Tibial artery (tissue), 4 donors: ENCODE data around the gene RNASE13.
A peak's percentile ranks its signal among the peaks of the same experiment; 100 is the strongest.

Experiments used
- DNase-seq, 2 donors: peaks; one replicate each; pipeline ENCODE4 v3.0.0-alpha.2; 2019
- H3K27ac ChIP-seq, 2 donors: fragments of 200-600 bp; sonication (generic) in 1 of 2; 1 replicate in 1 of 2; 2 replicates in 1 of 2; pipeline ENCODE4 v1.5.1; 2018 to 2019; ENCODE audit warnings: mild to moderate bottlenecking in 1 of 2
- H3K27me3 ChIP-seq, 2 donors: fragments of 200-600 bp; sonication (generic) in 1 of 2; one replicate each; pipeline versions ENCODE4 v1.5.1 to v1.6.0; 2016 to 2019
- H3K36me3 ChIP-seq, 3 donors: fragments of 200-600 bp; sonication (generic) in 2 of 3; one replicate each; pipeline ENCODE4 v1.5.1; 2016 to 2019; ENCODE audit warnings: mild to moderate bottlenecking in 2 of 3
- H3K4me1 ChIP-seq, 4 donors: fragments of 200-600 bp; sonication (generic) in 2 of 4; 1 replicate in 3 of 4; 2 replicates in 1 of 4; pipeline ENCODE4 v1.5.1; 2016 to 2019
- H3K4me3 ChIP-seq, 2 donors: fragments of 200-600 bp; sonication (generic) in 1 of 2; 1 replicate in 1 of 2; 2 replicates in 1 of 2; pipeline ENCODE4 v1.5.1; 2018 to 2019; ENCODE audit warnings: mild to moderate bottlenecking in 2 of 2
- H3K9me3 ChIP-seq, 3 donors: fragments of 200-600 bp; sonication (generic) in 1 of 3; one replicate each; pipeline ENCODE4 v1.5.1; 2016 to 2019
- CTCF ChIP-seq, 2 experiments: fragments of 200-600 bp in 1 of 2; fragments of 450-650 bp in 1 of 2; IDR thresholded peaks; one replicate each; pipeline ENCODE4 v1.5.1; 2017 to 2019; ENCODE audit warnings: antibody characterized with exemption in 2 of 2, mild to moderate bottlenecking in 1 of 2, moderate library complexity in 1 of 2
- intact Hi-C: fragments of 100-400 bp; cut with DNase I; formaldehyde crosslinking; loops from one replicate; pipeline ENCODE4 v1.15.0; 2023; ENCODE audit warnings: low total_unique reads

Gene RNASE13

DNA sequence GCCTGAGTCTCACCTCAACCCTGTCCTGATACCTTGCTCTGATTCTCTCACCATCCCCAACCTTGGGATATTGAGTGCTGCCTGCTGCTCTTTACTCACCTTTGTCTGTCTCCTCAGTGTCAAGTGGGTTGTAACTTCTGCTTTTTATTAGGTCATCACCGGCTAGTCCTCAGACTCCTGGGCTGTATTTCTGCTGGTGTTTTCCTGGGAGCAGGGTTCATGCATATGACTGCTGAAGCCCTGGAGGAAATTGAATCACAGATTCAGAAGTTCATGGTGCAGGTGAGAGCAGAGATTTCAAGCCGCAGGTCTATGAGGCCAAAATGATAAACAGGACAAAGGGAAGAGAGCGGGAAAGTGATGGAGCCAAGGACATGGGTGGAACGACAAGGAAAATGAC, 35.0 kb downstream of the RNASE13 start:
- Histone ChIP-seq H3K4me3 (no peak overlapping the region), H3K9me3 (no peaks in the 10 kb centered on the region), H3K36me3 (peaks cover 28 to 32% (median 30%) of the 10 kb centered on the region in 3 donors), H3K4me1 (peaks cover 0 to 7% (median 3%) of the 10 kb centered on the region in 4 donors), H3K27ac (no peak overlapping the region), H3K27me3 (no peaks in the 10 kb centered on the region)
- TF ChIP-seq CTCF (IDR thresholded peaks at IDR 0.05): no peak
- no peak for DNase-seq
- intact Hi-C loops: no loop called here

DNA sequence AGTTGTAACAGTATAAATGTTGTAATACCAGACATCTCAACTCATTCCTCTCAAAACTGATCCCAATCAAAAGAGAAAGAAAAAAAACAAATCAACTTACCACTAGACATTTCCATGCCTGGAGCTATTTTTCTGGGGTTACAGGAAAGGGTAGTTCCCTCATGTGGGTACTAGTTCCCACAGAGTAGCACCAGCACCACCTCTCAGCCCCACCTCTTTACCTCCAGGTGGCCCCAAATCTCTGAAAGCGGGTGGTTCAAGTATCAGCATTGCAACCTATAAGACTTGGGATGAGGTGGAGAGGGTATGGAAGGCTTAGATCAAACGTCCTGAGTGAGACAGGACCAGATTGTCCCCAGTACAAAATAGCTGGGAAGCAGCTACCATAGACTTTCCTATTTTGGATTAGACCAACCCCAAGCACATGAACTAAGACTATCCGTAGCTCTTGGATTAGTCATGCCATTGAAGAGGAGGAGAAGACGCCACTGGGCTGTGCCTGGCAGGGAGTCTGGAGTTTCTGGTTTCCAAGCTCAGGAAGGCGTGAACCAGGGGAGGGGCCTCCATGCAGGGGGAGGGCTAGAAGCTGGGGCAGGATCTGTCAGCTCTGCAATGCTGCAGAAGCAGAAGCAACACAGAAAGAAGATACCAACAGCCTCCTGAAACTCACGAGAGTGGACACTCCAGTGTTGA, 35.8 kb downstream of the RNASE13 start, which contains the start of gene SLC39A2:
SLC39A2 (plus strand) TSS at position 620 of the 693 bp plus-strand sequence. CDS start 154 bp downstream, outside the sequence.
- H3K4me1 ChIP-seq: peaks cover 0 to 7% (median 3%) of the 10 kb centered on the region in 4 donors
- H3K27me3 ChIP-seq: no peaks in the 10 kb centered on the region
- intact Hi-C loops: no loop called here
- DNase-seq: peak; percentile 68 to 79
- H3K9me3 ChIP-seq: no peaks in the 10 kb centered on the region
- peak within 1 kb of the TSS; percentile 14 to 52 for H3K27ac ChIP-seq
- no peak for TF ChIP-seq CTCF (IDR thresholded peaks at IDR 0.05)
- H3K4me3 ChIP-seq: no peak within 1 kb of the TSS
- peaks cover 36 to 40% (median 38%) of the 10 kb centered on the region in 3 donors for H3K36me3 ChIP-seq

- DNase-seq: no peak
- H3K9me3 ChIP-seq: no peaks in the 10 kb centered on the region
- intact Hi-C loops: no loop called here
- H3K36me3 ChIP-seq: peaks cover 37 to 47% (median 45%) of the 10 kb centered on the region in 3 donors
- H3K27ac ChIP-seq: peak overlapping the region in 1 of 2 donors; percentile 52
- H3K27me3 ChIP-seq: no peaks in the 10 kb centered on the region
- H3K4me3 ChIP-seq: no peak overlapping the region
- TF ChIP-seq CTCF (IDR thresholded peaks at IDR 0.05): no peak
- H3K4me1 ChIP-seq: peaks cover 0 to 7% (median 3%) of the 10 kb centered on the region in 4 donors
These were observed 36.5 kb downstream of the RNASE13 start for GRCh38 chr14:20998139-20998538.

DNA sequence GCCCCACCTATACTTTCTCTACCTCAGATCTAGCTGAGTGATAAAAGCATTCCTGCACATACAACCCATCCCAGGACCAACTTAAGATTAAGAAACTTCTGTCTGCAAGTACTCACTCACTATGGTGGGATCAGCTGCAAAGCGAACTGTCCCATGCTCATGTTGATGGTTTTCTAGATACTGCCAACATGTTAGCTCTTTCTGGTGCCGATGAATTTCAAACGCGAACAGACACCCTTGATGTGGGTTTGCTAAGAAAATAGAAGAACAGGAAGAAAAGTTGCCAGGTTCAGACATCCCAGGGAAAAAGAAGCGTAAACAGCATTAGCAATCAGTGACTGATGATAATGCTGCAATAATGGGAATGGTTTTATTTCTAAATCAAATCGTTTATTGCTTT, 37.0 kb downstream of the RNASE13 start:
- H3K36me3 ChIP-seq: peaks cover 41 to 52% (median 50%) of the 10 kb centered on the region in 3 donors
- H3K27me3 ChIP-seq: no peaks in the 10 kb centered on the region
- DNase-seq: no peak
- no peak overlapping the region for H3K4me3 ChIP-seq
- intact Hi-C loops: no loop called here
- no peak for TF ChIP-seq CTCF (IDR thresholded peaks at IDR 0.05)
- H3K9me3 ChIP-seq: no peaks in the 10 kb centered on the region
- no peak overlapping the region for H3K27ac ChIP-seq
- peaks cover 0 to 7% (median 3%) of the 10 kb centered on the region in 4 donors for H3K4me1 ChIP-seq

- peaks cover 45 to 57% (median 55%) of the 10 kb centered on the region in 3 donors for H3K36me3 ChIP-seq
- no peak for DNase-seq
- H3K4me1 ChIP-seq: peaks cover 0 to 8% (median 3%) of the 10 kb centered on the region in 4 donors
- TF ChIP-seq CTCF (IDR thresholded peaks at IDR 0.05): no peak
- no peak overlapping the region for H3K4me3 ChIP-seq
- intact Hi-C loops: no loop called here
- no peaks in the 10 kb centered on the region for H3K9me3 ChIP-seq
- no peaks in the 10 kb centered on the region for H3K27me3 ChIP-seq
- no peak overlapping the region for H3K27ac ChIP-seq
These were observed 37.5 kb downstream of the RNASE13 start for GRCh38 chr14:20997115-20997514.
